Middle frontal gyrus (tissue), 1 donor: Measurements from ENCODE around the gene GSG1L.

Experiments
- DNase-seq: peaks from one replicate; pipeline ENCODE4 v3.0.0-alpha.2; 2015; ENCODE audit warnings: low spot score; ENCODE audit errors: extremely low spot score

Gene GSG1L

GRCh38 chr16:27778171-27778925 is 285.2 kb downstream of the GSG1L start:
- DNase-seq, result no peak

GRCh38 chr16:27777527-27777926 is 286.0 kb downstream of the GSG1L start:
- DNase-seq, result no peak

DNA sequence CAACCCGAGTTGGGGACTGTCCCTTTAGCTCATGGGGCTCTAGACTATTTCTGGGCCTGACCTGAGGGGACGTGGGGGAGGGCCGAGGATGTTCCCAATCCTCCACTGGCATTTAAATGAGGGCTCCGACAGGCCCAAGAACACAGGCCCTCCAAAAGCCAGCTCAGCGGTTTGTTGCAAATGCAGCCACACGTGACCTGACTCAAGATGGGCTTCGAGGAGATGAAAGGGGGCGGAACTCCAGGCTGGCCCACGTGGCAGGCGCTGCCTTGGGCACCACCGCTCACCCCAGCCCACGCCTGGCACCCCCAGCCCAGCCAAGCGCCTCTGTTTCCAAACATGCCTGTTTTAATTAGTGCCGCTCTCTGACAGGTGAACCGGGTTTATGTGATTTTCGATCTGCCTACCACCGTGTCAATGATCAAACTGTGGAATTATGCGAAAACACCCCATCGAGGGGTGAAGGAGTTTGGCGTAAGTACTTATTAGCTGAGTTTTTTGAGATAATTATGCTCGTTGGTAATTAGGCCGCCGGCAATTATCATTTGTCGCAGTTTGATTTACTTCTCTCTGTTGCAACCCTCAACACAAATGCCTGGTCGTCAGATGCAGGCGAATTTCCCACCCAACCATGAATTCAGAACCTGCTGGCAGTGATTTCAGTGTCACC is 286.8 kb downstream of the GSG1L start:
- peak; percentile 20 for DNase-seq

- no peak for DNase-seq
Measured at GRCh38 chr16:27775254-27775653, 288.3 kb downstream of the GSG1L start.

DNA sequence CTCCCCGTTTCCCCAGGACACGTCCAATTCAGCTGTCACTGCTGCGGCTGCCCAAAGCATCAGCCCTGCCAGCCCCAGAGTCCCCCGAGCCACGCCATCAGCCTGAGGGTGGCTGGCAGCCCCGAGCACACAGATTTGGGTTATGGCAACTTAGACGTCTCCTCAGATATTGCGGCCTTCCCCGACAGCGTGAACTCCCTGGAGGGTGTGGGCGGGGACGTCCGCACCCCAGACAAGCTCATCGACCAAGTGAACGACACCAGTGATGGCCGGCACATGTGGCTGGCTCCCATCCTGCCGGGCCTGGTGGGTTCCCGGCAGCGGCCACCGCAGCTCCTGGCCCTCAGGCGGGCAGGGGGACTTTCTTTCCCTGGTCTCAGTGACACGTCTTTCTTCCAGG is 288.7 kb downstream of the GSG1L start:
- DNase-seq, result no peak

- DNase-seq, result no peak
Measured at GRCh38 chr16:27773344-27773743, 290.2 kb downstream of the GSG1L start.

GRCh38 chr16:27772093-27772825 is 291.3 kb downstream of the GSG1L start:
- DNase-seq, result no peak

GRCh38 chr16:27771201-27771910 is 292.2 kb downstream of the GSG1L start:
- DNase-seq, result no peak

GRCh38 chr16:27770271-27771196 is 293.0 kb downstream of the GSG1L start:
- DNase-seq, result no peak

- DNase-seq, result no peak
Measured at GRCh38 chr16:27769561-27770255, 293.8 kb downstream of the GSG1L start.

DNA sequence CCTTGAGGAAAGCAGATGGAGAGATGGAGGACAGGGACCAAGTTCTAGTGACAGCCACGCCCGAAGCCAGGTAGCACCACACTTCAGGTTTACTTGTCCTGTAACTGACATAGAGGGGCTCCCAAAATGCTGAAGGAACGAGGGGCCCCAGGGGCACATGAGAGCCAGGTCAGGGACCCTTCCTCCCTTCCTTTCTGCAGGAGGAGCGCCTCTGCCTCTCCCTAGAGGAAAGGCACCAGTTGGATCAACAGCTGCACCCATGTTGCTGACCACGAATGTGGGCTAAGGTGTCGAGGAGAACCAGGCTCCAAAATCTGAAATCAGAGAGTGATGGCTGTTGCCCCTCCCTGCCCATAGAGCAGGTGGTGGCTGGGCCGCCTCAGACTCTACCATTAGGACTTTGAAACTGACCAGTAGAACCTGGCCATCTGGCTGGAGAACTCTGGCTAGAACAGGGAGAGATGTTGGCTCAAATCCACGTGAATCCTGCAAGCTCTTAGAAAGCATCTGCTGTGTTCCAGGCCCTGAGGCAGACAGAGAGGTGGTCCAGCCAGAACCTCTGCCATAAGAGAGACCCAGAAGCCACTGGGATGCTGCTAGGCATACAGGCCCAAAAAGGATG is 294.8 kb downstream of the GSG1L start:
- DNase-seq, result no peak

GRCh38 chr16:27767971-27768591 is 295.4 kb downstream of the GSG1L start:
- DNase-seq, result no peak

GRCh38 chr16:27767081-27767480 is 296.4 kb downstream of the GSG1L start:
- no peak for DNase-seq

- no peak for DNase-seq
Measured at GRCh38 chr16:27766236-27766925, 297.1 kb downstream of the GSG1L start.

- no peak for DNase-seq
Measured at GRCh38 chr16:27764869-27765675, 298.4 kb downstream of the GSG1L start.

GRCh38 chr16:27764427-27764826 is 299.1 kb downstream of the GSG1L start:
- DNase-seq, result no peak

DNA sequence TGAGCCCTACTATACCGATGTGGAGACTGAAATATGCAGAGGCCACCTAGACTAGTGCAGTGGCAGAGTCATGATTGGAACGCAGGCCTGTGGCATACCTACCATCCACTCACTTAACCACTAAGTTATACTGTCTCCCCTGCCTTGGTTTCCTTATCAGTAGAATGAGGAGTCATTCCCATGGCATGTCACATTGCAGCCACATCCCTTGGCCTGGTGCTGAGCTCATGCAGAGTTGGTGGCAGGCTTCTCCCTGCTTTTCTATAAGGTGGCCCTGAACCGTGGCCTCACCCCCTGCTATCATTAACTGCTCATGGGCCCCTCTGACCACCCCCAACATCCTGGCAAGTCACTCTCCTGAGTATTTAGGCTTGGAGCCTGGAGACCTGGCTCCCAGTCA is 301.1 kb downstream of the GSG1L start:
- no peak for DNase-seq

GRCh38 chr16:27761816-27762215 is 301.7 kb downstream of the GSG1L start:
- no peak for DNase-seq
